ENCODE results near the gene RAPGEF2. TPM values are rescaled to one million over a fixed set of nuclear protein-coding genes. Genes with fewer than 3 reads are reported as not detected.

Gene RAPGEF2
- total RNA-seq, 6 experiments from 2014 or later: 22.2 to 36.4 (median 31.5) TPM

GRCh38 chr4:159386620-159387019 lies 283.7 kb downstream of the RAPGEF2 start:
- Mint-ChIP-seq H3K36me3 (ENCODE audit: low read depth) (peaks cover 37% of the 10 kb centered on the region), H3K27ac (no peak overlapping the region), H3K4me1 (ENCODE audit: low read depth) (peaks cover 14% of the 10 kb centered on the region), H3K4me3 (no peak overlapping the region), H3K27me3 (ENCODE audit: insufficient read depth) (no peaks in the 10 kb centered on the region; the same call in 1 of the 2 replicates), H3K9me3 (peaks cover 35% of the 10 kb centered on the region)
- DNase-seq: no peak
- no peak for TF ChIP-seq CTCF (IDR thresholded peaks at IDR 0.05)

- H3K4me3 Mint-ChIP-seq: no peak overlapping the region
- no peaks in the 10 kb centered on the region; the same call in 1 of the 2 replicates for H3K27me3 Mint-ChIP-seq (ENCODE audit: insufficient read depth)
- DNase-seq: no peak
- no peak for TF ChIP-seq CTCF (IDR thresholded peaks at IDR 0.05)
- no peak overlapping the region for H3K27ac Mint-ChIP-seq
- H3K36me3 Mint-ChIP-seq (ENCODE audit: low read depth): peaks cover 42% of the 10 kb centered on the region
- H3K4me1 Mint-ChIP-seq (ENCODE audit: low read depth): peaks cover 19% of the 10 kb centered on the region
- peaks cover 35% of the 10 kb centered on the region for H3K9me3 Mint-ChIP-seq
Observed at GRCh38 chr4:159389756-159390155, 286.9 kb downstream of the RAPGEF2 start.

- H3K4me3 Mint-ChIP-seq: peak overlapping the region; percentile 52
- DNase-seq: peak; percentile 94
- TF ChIP-seq CTCF (IDR thresholded peaks at IDR 0.05): no peak
- peaks cover 35% of the 10 kb centered on the region for H3K9me3 Mint-ChIP-seq
- no peaks in the 10 kb centered on the region; the same call in 1 of the 2 replicates for H3K27me3 Mint-ChIP-seq (ENCODE audit: insufficient read depth)
- peak overlapping the region; percentile 93 for H3K27ac Mint-ChIP-seq
- peaks cover 20% of the 10 kb centered on the region for H3K4me1 Mint-ChIP-seq (ENCODE audit: low read depth)
- H3K36me3 Mint-ChIP-seq (ENCODE audit: low read depth): peaks cover 42% of the 10 kb centered on the region
Observed at GRCh38 chr4:159390648-159391047, 287.8 kb downstream of the RAPGEF2 start.

- no peak overlapping the region for H3K4me3 Mint-ChIP-seq
- H3K36me3 Mint-ChIP-seq (ENCODE audit: low read depth): peaks cover 9% of the 10 kb centered on the region
- peak overlapping the region; percentile 29; the same call in 1 of the 2 replicates for H3K27ac Mint-ChIP-seq
- TF ChIP-seq CTCF (IDR thresholded peaks at IDR 0.05): no peak
- peaks cover 3% of the 10 kb centered on the region for H3K9me3 Mint-ChIP-seq
- H3K4me1 Mint-ChIP-seq (ENCODE audit: low read depth): peaks cover 49% of the 10 kb centered on the region
- DNase-seq: no peak
- no peaks in the 10 kb centered on the region; the same call in 1 of the 2 replicates for H3K27me3 Mint-ChIP-seq (ENCODE audit: insufficient read depth)
Observed at GRCh38 chr4:159395693-159396092, 292.8 kb downstream of the RAPGEF2 start.

- no peak for TF ChIP-seq CTCF (IDR thresholded peaks at IDR 0.05)
- peak overlapping the region; percentile 29; the same call in 1 of the 2 replicates for H3K27ac Mint-ChIP-seq
- no peaks in the 10 kb centered on the region; the same call in 1 of the 2 replicates for H3K27me3 Mint-ChIP-seq (ENCODE audit: insufficient read depth)
- H3K9me3 Mint-ChIP-seq: no peaks in the 10 kb centered on the region
- H3K36me3 Mint-ChIP-seq (ENCODE audit: low read depth): peaks cover 6% of the 10 kb centered on the region
- no peak for DNase-seq
- H3K4me1 Mint-ChIP-seq (ENCODE audit: low read depth): peaks cover 49% of the 10 kb centered on the region
- no peak overlapping the region for H3K4me3 Mint-ChIP-seq
Observed at GRCh38 chr4:159396151-159396550, 293.3 kb downstream of the RAPGEF2 start.
